C1 segment of cervical spinal cord (tissue), 14 donors: ENCODE results near the gene SFMBT2.

ENCODE experiments used
- DNase-seq, 14 donors: peaks; one replicate each; lab custom pipeline; 2025; lab: John Stamatoyannopoulos, UW

The SFMBT2 gene

GRCh38 chr10:7267142-7267541 lies 143.7 kb downstream of the SFMBT2 start:
- no peak for DNase-seq

- DNase-seq, result no peak
Observed at GRCh38 chr10:7265396-7266123, 145.3 kb downstream of the SFMBT2 start.

DNA sequence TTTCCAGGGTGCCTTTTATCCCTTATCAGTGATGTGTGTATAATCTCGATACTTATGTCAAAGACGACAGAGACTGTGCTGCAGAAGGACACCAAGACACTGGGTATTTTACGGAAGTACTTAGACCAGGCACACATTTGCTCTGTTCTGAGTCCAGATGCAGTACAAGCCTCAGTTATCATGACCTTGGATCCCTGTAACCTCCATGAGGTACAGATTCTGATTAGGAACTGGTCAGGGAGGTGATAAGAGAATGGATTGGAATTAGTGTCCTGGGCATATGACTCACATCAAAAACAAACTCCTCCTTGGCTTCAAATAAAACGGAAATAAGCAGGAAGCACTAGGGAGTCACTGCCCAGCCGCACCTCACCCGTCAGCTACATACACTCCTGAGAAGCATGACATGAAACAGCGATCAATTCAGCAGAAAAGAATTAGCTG lies 146.5 kb downstream of the SFMBT2 start:
- DNase-seq, result no peak

DNA sequence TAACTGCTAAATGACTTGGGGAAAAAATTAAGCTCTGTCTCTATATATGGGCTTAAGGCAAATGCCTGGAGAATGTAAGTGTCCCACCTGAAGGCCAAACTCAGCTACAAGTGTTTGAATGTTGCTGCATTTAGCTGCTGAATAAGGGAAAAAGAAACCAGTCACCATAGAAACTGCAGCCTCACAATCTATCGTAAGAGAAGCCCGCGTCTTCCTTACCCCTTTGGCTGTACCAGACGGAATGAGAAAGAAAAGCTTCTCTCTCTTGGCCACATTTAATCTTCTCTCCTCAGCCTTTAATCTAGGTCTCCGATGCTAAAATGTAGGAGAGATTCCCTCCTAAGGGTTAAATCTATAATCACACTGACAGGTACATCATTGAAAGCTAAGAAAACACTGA lies 147.2 kb downstream of the SFMBT2 start:
- DNase-seq, result no peak

DNA sequence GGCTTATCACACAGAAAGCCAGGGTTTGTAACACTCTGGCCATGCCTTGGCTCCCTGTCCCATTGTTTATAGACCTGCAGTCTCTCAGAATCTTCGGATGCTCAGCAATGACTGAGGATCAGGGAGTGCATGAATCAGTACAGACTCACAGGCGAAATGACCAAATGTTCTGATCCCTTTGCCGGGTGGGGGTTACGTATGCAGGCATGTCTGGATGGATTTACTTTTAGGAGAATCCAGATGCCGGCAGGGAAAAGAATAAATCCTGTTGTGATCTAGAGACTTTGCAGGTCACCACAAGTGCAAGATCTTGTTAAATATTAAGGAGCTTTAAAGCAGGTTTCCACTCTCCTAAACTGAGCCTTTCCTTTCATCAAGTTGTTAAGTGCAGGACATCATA lies 149.5 kb downstream of the SFMBT2 start:
- no peak for DNase-seq

DNA sequence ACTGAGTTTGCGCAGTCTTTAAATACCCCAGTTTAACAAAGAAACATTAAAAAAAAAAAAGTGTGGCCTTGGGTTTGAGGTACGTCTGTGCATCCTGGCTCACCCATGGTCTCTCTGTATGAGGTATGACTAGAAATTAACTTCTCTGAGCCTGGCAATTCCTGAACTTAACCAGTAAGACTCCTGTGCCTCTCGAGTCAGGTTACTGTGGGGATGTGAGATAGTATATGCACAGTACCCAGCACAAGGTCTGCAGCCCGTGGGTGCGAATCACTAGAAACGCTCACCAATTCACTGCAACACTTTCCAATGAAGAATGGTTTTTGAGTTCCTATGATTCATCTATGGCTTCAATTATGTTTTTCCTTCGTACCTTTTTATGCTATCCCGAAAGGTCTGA lies 149.9 kb downstream of the SFMBT2 start:
- DNase-seq, result no peak

DNA sequence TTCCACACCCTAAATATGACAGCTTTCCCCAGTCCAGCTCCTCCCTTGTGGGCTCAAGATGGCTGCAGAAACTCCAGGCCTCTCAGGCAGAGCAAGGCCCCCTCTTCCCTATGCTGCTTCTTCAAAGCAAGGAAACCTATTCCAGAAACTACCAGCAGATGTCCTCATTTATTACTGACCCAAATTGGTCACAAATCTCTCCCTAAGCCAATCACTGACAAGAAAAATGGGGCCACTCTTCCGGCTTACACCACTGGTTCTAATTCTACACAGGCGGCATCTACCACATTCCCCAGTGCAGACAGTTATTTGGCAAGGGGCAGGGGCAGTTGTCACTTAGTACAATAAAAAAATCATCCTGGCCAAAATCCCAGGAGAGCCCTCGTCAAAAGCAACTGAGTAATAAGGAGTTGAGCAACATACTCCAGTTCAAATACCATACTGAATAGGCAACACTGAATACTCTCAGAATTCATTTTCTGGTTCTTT lies 150.4 kb downstream of the SFMBT2 start:
- DNase-seq, result peak in 9 of 14 donors; percentile 25 to 69 (median 46)

DNA sequence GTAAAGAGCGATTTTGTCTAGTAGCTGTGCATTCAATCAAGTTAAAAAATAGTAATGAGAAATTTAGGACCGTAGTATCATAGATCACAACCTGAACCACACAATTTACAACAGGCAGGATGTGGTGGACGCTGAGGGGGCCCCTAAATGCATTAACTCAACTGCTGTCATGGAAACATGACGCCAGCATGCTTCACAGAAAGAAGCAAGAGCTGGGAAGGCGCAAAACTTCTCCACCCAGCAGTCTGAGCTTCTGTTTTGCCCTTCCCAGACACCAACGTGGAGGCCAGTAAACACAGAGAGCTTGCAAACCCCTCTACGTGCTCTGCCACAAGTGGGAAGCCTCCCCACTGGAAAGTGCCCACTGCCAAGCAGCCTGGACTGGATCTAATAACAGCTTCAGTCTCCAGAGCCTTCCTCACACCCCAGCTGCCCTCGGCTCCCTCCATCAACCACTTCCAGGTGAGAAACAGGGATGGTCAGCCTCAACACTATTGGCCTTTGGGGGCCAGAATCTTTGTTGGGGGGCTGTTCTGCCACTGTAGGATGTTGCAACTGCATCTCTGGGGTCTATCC lies 151.8 kb downstream of the SFMBT2 start:
- peak in 1 of 14 donors; percentile 22 for DNase-seq

DNA sequence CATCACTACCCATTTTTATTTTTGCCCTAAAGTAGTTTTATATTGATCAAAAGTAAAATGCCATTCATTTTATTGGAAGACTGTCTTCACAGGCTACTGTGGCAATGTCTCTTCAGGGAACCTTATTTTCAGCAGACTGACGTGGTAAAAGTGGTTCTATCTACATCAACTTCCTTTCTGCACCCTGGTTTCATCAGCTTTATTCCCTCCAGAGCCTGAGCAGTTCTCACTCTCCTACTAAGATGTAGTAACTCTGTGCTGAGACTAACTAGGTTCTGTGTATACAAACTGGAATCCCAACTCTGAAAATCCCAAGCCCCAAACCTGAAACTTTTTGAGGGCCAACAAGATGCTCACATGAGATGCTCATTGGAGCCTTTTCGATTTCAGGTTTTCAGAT lies 155.3 kb downstream of the SFMBT2 start:
- DNase-seq, result no peak

- DNase-seq, result no peak
Observed at GRCh38 chr10:7251696-7252465, 159.0 kb downstream of the SFMBT2 start.

- DNase-seq, result no peak
Observed at GRCh38 chr10:7250236-7250635, 160.6 kb downstream of the SFMBT2 start.

DNA sequence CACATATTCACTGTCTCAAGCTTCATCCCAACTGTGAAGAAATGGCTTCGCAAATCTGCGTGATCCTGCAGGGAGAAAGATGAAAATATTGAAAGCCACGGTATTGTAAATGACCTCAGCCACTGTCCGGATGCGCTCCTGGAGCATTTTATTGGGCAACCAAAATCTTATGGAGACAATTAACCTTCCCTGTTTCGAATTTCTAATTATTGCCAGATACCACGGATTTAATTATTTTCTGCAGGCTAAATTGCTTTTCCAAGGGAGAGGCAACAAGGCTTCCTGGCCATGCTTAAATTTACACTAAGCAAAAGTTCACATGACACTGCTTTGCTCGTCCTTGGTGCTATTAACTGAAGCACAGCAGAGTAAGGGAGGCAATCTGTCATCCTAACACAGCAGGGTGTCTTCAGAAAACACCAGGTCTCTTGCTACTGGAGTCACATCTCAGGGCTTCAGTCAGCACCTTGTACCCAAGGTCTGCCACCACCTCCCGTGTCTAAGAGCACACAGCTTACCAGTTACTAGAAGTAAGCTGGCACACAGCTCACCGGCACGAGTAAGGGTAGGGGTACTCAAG lies 162.2 kb downstream of the SFMBT2 start:
- DNase-seq, result no peak

- no peak for DNase-seq
Observed at GRCh38 chr10:7248148-7248547, 162.7 kb downstream of the SFMBT2 start.

GRCh38 chr10:7245505-7245904 lies 165.3 kb downstream of the SFMBT2 start:
- DNase-seq, result no peak

GRCh38 chr10:7243873-7244272 lies 167.0 kb downstream of the SFMBT2 start:
- no peak for DNase-seq

- DNase-seq, result no peak
Observed at GRCh38 chr10:7243139-7243538, 167.7 kb downstream of the SFMBT2 start.

DNA sequence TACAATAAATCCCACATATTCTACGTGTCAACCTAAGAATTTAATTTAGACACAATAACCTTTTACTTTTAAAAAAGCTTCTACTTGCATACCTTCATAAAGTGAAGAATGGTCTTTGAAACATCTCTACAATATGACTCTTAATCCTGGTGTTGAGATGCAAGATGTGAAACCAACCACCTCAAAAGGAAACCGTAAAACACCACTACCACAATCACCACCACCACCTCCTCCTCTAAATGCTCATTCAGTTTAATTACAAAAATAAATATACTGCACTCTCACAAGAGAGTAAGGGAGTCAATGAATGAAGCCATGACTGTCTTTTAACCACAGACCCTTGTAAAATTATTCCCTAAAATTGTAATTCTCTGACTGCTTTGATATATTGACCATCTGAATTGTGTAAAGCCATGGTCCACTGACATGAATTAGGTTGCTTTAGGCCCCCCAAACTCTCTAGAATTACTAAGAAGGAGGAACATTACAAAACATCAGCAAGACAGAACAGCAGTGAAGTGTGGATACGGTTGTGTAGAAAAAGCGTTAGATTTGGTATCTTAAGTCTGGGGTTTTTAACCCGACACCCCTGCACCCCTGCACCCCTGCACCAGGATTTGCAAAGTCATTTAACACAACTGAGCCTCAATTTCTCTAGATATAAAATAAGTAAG lies 171.4 kb downstream of the SFMBT2 start:
- DNase-seq, result no peak

DNA sequence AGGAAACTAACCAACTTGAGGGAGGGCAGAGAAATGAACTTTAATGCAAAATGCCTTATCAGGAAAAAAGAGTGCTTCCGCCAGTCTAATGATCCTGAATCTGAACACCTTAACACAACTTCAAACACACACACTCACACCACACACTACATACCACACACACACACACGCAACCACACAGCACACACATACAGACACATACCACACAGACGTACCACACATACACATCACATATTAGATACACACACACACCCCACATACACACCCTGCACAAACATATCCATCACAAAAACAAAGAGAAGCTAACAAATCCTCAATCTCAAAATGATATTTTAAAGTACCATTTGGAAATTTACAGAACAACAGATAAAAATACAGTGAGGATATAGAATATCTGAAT lies 175.5 kb downstream of the SFMBT2 start:
- no peak for DNase-seq

- DNase-seq, result no peak
Observed at GRCh38 chr10:7234109-7234508, 176.7 kb downstream of the SFMBT2 start.

GRCh38 chr10:7233259-7233991 lies 177.4 kb downstream of the SFMBT2 start:
- peak in 1 of 14 donors; percentile 35 for DNase-seq
